GM18909 (cell line): ENCODE data around the gene SERINC2.

Experiments
- ATAC-seq: cut with Tn5 transposase; IDR thresholded peaks from one replicate; pipeline ENCODE4 v1.9.1; 2021; ENCODE audit warnings: mild to moderate bottlenecking; ENCODE audit not compliant: unreplicated experiment, poor library complexity

Gene SERINC2

GRCh38 chr1:31412732-31413404, at the start of gene SERINC2:
TSS of gene SERINC2 (plus strand) at chr1:31413213. CDS start at chr1:31413266, 53 bp downstream.
- no peak for ATAC-seq

GRCh38 chr1:31364561-31365250, 48.3 kb upstream of the SERINC2 start:
- no peak for ATAC-seq

- no peak for ATAC-seq
These were observed 46.2 kb upstream of the SERINC2 start for GRCh38 chr1:31366796-31367195.

GRCh38 chr1:31368611-31369107, 44.4 kb upstream of the SERINC2 start:
- no peak for ATAC-seq

- ATAC-seq: no peak
These were observed 43.0 kb upstream of the SERINC2 start for GRCh38 chr1:31370021-31370420.

GRCh38 chr1:31370565-31370964, 42.4 kb upstream of the SERINC2 start:
- ATAC-seq: no peak

- ATAC-seq: no peak
These were observed 41.7 kb upstream of the SERINC2 start for GRCh38 chr1:31371121-31371959.

GRCh38 chr1:31372051-31372450, 41.0 kb upstream of the SERINC2 start:
- no peak for ATAC-seq

GRCh38 chr1:31372751-31373055, 40.3 kb upstream of the SERINC2 start:
- no peak for ATAC-seq

- ATAC-seq: no peak
These were observed 39.7 kb upstream of the SERINC2 start, which contains the start of gene FABP3 for GRCh38 chr1:31373056-31373896. TSS of gene FABP3 (minus strand) at chr1:31373076. CDS start at chr1:31373014, 62 bp downstream.

- ATAC-seq: no peak
These were observed 39.0 kb upstream of the SERINC2 start for GRCh38 chr1:31373897-31374486.

GRCh38 chr1:31374511-31375196, 38.4 kb upstream of the SERINC2 start:
- no peak for ATAC-seq

- ATAC-seq: no peak
These were observed 36.5 kb upstream of the SERINC2 start for GRCh38 chr1:31376375-31377134.

GRCh38 chr1:31377364-31377863, 35.6 kb upstream of the SERINC2 start:
- no peak for ATAC-seq

- no peak for ATAC-seq
These were observed 35.0 kb upstream of the SERINC2 start for GRCh38 chr1:31378001-31378400.

- ATAC-seq: no peak
These were observed 32.8 kb upstream of the SERINC2 start for GRCh38 chr1:31380181-31380580.

GRCh38 chr1:31381394-31382294, 31.4 kb upstream of the SERINC2 start:
- no peak for ATAC-seq
